HG03575 (cell line): ENCODE results near the gene EXOC2.

Source experiments
- ATAC-seq: cut with Tn5 transposase; IDR thresholded peaks from one replicate; pipeline ENCODE4 v1.9.1; 2021; ENCODE audit not compliant: unreplicated experiment, insufficient number of reproducible peaks, low FRiP score; ENCODE audit errors: extremely low read depth

The EXOC2 gene

GRCh38 chr6:511488-512137, 181.3 kb downstream of the EXOC2 start:
- ATAC-seq = no peak

- ATAC-seq = no peak
Measured at GRCh38 chr6:509676-510075, 183.3 kb downstream of the EXOC2 start.

- ATAC-seq = no peak
Measured at GRCh38 chr6:508614-509013, 184.3 kb downstream of the EXOC2 start.

GRCh38 chr6:508006-508405, 184.9 kb downstream of the EXOC2 start:
- ATAC-seq = no peak

- no peak for ATAC-seq
Measured at GRCh38 chr6:506920-507622, 185.9 kb downstream of the EXOC2 start.

GRCh38 chr6:506508-506907, 186.4 kb downstream of the EXOC2 start:
- ATAC-seq = no peak

GRCh38 chr6:505374-505773, 187.6 kb downstream of the EXOC2 start:
- no peak for ATAC-seq

GRCh38 chr6:504446-504980, 188.4 kb downstream of the EXOC2 start:
- ATAC-seq = no peak

GRCh38 chr6:503610-504362, 189.2 kb downstream of the EXOC2 start:
- no peak for ATAC-seq

- no peak for ATAC-seq
Measured at GRCh38 chr6:502761-503160, 190.2 kb downstream of the EXOC2 start.

GRCh38 chr6:501891-502601, 190.9 kb downstream of the EXOC2 start:
- no peak for ATAC-seq

- no peak for ATAC-seq
Measured at GRCh38 chr6:499617-500016, 193.3 kb downstream of the EXOC2 start.

- no peak for ATAC-seq
Measured at GRCh38 chr6:498795-499231, 194.1 kb downstream of the EXOC2 start.

- ATAC-seq = no peak
Measured at GRCh38 chr6:497258-497657, 195.7 kb downstream of the EXOC2 start.

- ATAC-seq = no peak
Measured at GRCh38 chr6:496649-497048, 196.3 kb downstream of the EXOC2 start.

GRCh38 chr6:494394-494793, 198.5 kb downstream of the EXOC2 start:
- no peak for ATAC-seq

- no peak for ATAC-seq
Measured at GRCh38 chr6:493840-494239, 199.1 kb downstream of the EXOC2 start.

- ATAC-seq = no peak
Measured at GRCh38 chr6:492816-493414, 200.0 kb downstream of the EXOC2 start.

- ATAC-seq = no peak
Measured at GRCh38 chr6:492178-492577, 200.8 kb downstream of the EXOC2 start.
